GM18499 (cell line): ENCODE data around the gene SPPL3.

Experiments used
- ATAC-seq: cut with Tn5 transposase; IDR thresholded peaks from one replicate; pipeline ENCODE4 v1.9.1; 2021; ENCODE audit warnings: moderate number of reproducible peaks; ENCODE audit not compliant: insufficient read depth, unreplicated experiment

The SPPL3 gene

GRCh38 chr12:120825337-120825736, 78.8 kb downstream of the SPPL3 start:
- ATAC-seq, result no peak

- no peak for ATAC-seq
These were observed 81.2 kb downstream of the SPPL3 start for GRCh38 chr12:120822832-120823503.

- ATAC-seq, result no peak
These were observed 82.3 kb downstream of the SPPL3 start for GRCh38 chr12:120821878-120822277.

GRCh38 chr12:120820884-120821510, 83.2 kb downstream of the SPPL3 start:
- no peak for ATAC-seq

- no peak for ATAC-seq
These were observed 85.7 kb downstream of the SPPL3 start for GRCh38 chr12:120818416-120818815.

- no peak for ATAC-seq
These were observed 86.4 kb downstream of the SPPL3 start for GRCh38 chr12:120817559-120818330.

- no peak for ATAC-seq
These were observed 87.8 kb downstream of the SPPL3 start for GRCh38 chr12:120816363-120816762.

GRCh38 chr12:120814903-120815429, 89.2 kb downstream of the SPPL3 start:
- no peak for ATAC-seq

GRCh38 chr12:120814203-120814902, 89.8 kb downstream of the SPPL3 start:
- no peak for ATAC-seq

GRCh38 chr12:120813588-120814153, 90.5 kb downstream of the SPPL3 start:
- ATAC-seq, result no peak

GRCh38 chr12:120810021-120810420, 94.1 kb downstream of the SPPL3 start:
- ATAC-seq, result no peak

GRCh38 chr12:120804428-120804827, 99.7 kb downstream of the SPPL3 start:
- ATAC-seq, result no peak

GRCh38 chr12:120801146-120801545, 103.0 kb downstream of the SPPL3 start:
- no peak for ATAC-seq

- no peak for ATAC-seq
These were observed 103.5 kb downstream of the SPPL3 start for GRCh38 chr12:120800665-120801064.

- no peak for ATAC-seq
These were observed 104.7 kb downstream of the SPPL3 start for GRCh38 chr12:120799243-120800045.

- ATAC-seq, result no peak
These were observed 105.5 kb downstream of the SPPL3 start for GRCh38 chr12:120798696-120799095.

- no peak for ATAC-seq
These were observed 106.2 kb downstream of the SPPL3 start for GRCh38 chr12:120797677-120798642.

- no peak for ATAC-seq
These were observed 108.5 kb downstream of the SPPL3 start for GRCh38 chr12:120795441-120796178.
